ENCODE results near the gene OR4E1.

DNA sequence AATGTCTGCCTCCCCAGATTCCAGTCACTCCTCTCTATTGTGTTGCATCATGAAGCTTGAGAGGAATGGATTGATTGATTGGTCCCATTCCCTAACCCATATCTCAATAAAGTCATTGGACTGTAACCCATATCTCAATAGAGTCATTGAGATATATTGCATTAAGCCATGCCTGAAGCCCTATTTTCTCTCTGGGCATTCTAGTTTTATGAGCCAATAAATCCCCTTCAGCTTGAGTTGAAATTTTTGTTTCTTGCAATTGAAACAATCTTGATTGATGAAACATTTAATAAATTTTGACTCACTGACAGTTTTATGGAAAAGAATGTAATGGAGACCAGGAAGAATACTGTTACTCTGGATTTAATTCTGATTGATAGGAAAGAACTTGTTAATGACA, 20.8 kb upstream of the OR4E1 start:
- TF ChIP-seq CTCF (IDR thresholded peaks at IDR 0.05) (no peak), POLR2A (IDR thresholded peaks at IDR 0.05) (no peak), POLR2AphosphoS5 (IDR thresholded peaks at IDR 0.05) (no peak)
